Measurements from ENCODE around the gene AK3.

The AK3 gene

DNA sequence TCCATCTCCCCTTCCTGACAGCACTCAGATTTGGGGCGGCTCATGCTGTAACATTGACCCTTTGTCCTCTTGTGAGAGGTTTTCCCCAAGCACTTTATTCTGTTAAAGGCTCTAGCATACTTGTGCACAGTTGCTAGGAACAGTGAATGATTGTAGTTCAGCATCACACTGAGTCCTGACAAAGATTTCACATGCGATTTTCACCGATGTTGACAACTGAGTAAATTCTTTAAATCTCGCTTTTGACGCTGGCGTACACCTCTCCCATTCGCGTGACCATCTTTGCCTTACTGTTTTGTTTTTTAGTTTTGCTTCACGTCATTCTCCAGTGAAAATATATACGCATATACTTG is 60.9 kb downstream of the AK3 start:
- Mint-ChIP-seq H3K36me3 (ENCODE audit: low read depth) (peaks cover 14% of the 10 kb centered on the region), H3K27ac (no peak overlapping the region), H3K27me3 (peaks cover 1% of the 10 kb centered on the region), H3K4me3 (no peak overlapping the region), H3K9me3 (no peaks in the 10 kb centered on the region), H3K4me1 (ENCODE audit: low read depth) (peaks cover 14% of the 10 kb centered on the region)
- intact Hi-C loops (cut with micrococcal nuclease): loop anchor here (10.0 kb wide), 1 partner anchor 1835 kb away; the partner anchor contains the start of gene PUM3

DNA sequence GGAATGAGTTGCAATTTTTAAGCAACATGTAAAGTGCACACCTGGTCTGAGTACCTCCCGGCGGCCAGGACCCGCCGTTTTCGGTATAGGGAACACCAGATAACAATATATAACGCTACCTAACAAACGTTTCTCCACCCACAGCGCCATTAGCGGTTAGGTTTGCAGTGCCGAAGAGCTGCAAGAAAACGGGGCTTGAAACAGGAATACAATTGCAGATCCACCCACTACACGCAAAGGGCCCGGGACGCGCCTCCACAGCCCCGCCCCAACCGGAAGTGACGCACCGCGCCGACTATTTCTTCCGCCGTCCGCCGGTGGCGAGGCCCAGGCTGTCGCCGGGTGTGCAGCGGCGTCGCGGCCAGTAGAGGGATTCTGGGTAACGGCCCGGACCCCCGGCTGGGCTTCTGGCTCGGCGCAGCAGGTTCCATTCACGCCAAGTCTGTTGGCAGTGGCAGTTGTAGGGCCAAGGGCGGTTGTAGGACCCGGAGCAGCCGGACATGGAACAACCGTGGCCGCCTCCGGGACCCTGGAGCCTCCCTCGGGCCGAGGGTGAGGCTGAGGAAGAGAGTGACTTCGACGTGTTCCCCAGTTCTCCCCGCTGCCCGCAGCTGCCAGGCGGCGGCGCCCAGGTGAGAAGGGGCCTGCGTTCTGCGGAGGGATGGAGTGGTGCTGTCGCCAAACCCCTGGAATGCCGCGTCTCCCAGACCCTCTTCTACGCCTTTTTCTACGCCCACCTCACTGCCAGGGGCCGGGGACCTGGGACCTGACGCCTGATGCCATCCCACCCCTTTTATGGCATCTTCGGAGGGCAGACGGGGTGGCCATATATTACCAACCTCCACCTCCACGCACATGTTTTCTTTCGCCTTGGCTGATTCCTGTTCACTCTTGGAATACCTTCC is 61.5 kb downstream of the AK3 start, which contains the start of gene CDC37L1:
Gene CDC37L1 (plus strand): TSS at position 302 of the 905 bp plus-strand sequence. CDS start 199 bp downstream, at position 501.
- Mint-ChIP-seq H3K36me3 (ENCODE audit: low read depth) (peaks cover 7% of the 10 kb centered on the region), H3K4me3 (no peak within 1 kb of the TSS), H3K27me3 (peaks cover 1% of the 10 kb centered on the region), H3K4me1 (ENCODE audit: low read depth) (peaks cover 15% of the 10 kb centered on the region), H3K9me3 (no peaks in the 10 kb centered on the region), H3K27ac (no peak within 1 kb of the TSS)
- intact Hi-C loops (cut with micrococcal nuclease): loop anchor here (1.0 to 10.0 kb wide), 6 partner anchors 17 to 1835 kb away; partner anchors contain the start of genes AK3, JAK2, PLPP6 and PUM3

DNA sequence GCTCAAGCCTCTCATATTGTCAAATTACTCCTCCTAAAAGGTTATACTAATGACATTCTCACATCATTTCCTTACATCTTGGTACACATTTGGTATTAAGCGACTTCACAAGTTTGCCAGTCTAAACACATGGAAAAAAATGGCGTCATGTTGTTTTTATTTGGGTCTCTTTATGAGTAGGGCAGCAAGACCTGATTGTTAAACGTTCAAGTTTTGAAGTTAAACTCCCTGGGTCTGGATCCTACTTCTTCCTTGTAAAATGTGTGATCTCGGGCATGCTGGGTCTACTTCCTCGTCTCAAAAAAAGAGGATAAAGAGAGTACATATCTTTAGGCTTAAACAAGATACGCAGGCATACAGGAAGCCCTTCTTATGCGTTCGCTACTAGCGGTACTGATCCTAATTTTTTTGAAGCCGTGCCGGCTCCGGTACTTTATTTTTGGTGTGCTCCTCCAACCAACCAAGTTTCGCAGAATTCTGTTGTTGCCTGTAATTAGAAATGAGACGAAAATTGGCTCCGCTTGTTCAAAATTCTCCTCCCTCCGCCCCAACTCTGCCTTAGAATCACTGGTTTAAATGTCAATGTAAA is 62.2 kb downstream of the AK3 start:
- intact Hi-C loops (cut with micrococcal nuclease): loop anchor here (1.0 to 10.0 kb wide), 5 partner anchors 16 to 1154 kb away; partner anchors contain the start of genes AK3, JAK2, PLPP6 and RFX3
- H3K27me3 Mint-ChIP-seq: peaks cover 1% of the 10 kb centered on the region
- no peaks in the 10 kb centered on the region for H3K9me3 Mint-ChIP-seq
- H3K36me3 Mint-ChIP-seq (ENCODE audit: low read depth): peaks cover 7% of the 10 kb centered on the region
- H3K4me3 Mint-ChIP-seq: no peak overlapping the region
- H3K4me1 Mint-ChIP-seq (ENCODE audit: low read depth): peaks cover 15% of the 10 kb centered on the region
- no peak overlapping the region for H3K27ac Mint-ChIP-seq

DNA sequence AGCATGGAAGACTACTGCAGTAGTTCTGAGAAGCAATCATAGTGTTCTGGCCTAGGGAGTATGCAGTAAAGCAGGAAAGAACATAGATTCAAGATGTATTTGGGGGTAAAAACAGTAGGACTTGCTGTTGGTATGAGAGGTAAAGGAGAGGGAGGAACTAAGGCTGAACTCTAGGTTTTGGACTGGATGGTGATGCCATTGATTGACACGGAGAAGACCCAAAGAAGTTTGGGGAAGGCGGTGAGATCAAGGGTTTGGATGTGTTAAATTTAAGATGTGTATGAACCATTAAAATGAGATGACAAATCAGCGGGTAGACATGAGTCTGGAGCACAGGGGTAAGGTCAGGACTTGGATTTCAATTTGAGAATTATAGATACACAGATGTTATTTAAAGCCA is 63.6 kb downstream of the AK3 start:
- Mint-ChIP-seq H3K27ac (no peak overlapping the region), H3K36me3 (ENCODE audit: low read depth) (no peaks in the 10 kb centered on the region), H3K27me3 (peaks cover 1% of the 10 kb centered on the region), H3K4me3 (no peak overlapping the region), H3K4me1 (ENCODE audit: low read depth) (peaks cover 10% of the 10 kb centered on the region), H3K9me3 (no peaks in the 10 kb centered on the region)
- intact Hi-C loops (cut with micrococcal nuclease): loop anchor here (5.0 to 10.0 kb wide), 3 partner anchors 65 to 1153 kb away; partner anchors contain the start of genes AK3, JAK2 and RFX3

DNA sequence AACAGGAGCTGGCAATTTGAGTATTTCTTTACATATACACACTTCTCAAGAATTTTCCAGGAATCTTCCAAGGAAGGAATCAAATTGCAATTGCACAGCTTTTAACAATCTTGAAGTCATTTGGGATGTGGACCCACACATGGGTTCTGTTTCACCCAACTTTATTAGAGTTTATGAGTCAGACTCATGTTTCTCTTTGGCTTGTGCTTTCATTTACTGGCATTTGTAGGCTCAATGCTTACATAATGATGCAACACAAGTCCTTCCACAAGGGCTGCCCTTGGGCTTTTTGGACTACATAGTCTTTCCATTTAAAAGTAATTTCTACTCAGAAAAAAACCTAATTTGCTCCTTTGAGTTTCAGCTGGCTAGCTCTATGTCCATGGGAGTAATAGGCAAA is 66.2 kb downstream of the AK3 start:
- H3K9me3 Mint-ChIP-seq: no peaks in the 10 kb centered on the region
- intact Hi-C loops (cut with micrococcal nuclease): loop anchor here (5.0 to 10.0 kb wide), 3 partner anchors 68 to 1150 kb away; partner anchors contain the start of genes AK3, JAK2 and RFX3
- H3K27me3 Mint-ChIP-seq: peaks cover 1% of the 10 kb centered on the region
- H3K27ac Mint-ChIP-seq: no peak overlapping the region
- H3K4me1 Mint-ChIP-seq (ENCODE audit: low read depth): peaks cover 10% of the 10 kb centered on the region
- H3K36me3 Mint-ChIP-seq (ENCODE audit: low read depth): no peaks in the 10 kb centered on the region
- no peak overlapping the region for H3K4me3 Mint-ChIP-seq

DNA sequence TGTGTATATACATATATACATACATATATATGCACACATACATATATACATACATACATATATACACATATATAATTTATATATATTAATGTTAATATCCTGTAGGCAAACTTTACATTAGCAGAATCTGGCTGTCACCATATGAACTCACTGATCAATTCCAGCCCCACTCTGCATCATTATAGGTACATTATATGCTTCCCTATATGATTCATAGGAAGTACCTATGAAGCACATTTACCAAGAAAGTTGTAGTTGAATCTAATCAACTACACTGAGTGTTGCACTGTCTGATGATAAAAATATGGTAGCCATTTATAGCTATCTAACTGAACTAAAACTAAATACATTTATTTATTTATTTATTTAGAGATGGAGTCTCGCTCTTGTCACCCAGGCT is 69.3 kb downstream of the AK3 start:
- H3K9me3 Mint-ChIP-seq: no peaks in the 10 kb centered on the region
- H3K4me3 Mint-ChIP-seq: no peak overlapping the region
- peaks cover 18% of the 10 kb centered on the region for H3K27me3 Mint-ChIP-seq
- no peak overlapping the region for H3K27ac Mint-ChIP-seq
- intact Hi-C loops (cut with micrococcal nuclease): loop anchor here (10.0 kb wide), 2 partner anchors 313 to 1147 kb away; partner anchors contain the start of genes JAK2 and RFX3
- no peaks in the 10 kb centered on the region for H3K36me3 Mint-ChIP-seq (ENCODE audit: low read depth)
- H3K4me1 Mint-ChIP-seq (ENCODE audit: low read depth): peaks cover 10% of the 10 kb centered on the region

DNA sequence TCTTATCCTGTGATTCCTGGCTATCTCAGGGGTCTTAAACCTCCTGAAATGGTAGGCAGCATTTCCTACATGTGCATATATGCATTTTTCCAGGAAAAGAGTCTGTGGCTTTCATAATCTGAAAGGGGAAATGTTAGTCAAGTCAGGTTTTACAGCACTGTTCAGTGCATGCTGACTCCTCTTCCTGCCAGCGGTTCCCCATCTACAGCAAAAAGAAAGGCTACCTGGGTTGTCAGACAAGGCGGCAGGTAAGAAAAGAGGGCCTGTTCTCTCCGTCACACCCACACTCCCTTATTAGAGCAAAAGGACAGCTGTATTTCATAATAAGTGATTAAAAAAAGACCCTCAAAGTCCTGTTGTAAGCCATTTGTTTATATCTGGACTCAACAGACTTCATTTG is 70.4 kb downstream of the AK3 start:
- intact Hi-C loops (cut with micrococcal nuclease): loop anchor here (10.0 kb wide), 2 partner anchors 314 to 1146 kb away; partner anchors contain the start of genes JAK2 and RFX3
- Mint-ChIP-seq H3K4me1 (ENCODE audit: low read depth) (peaks cover 15% of the 10 kb centered on the region), H3K27me3 (peaks cover 26% of the 10 kb centered on the region), H3K36me3 (ENCODE audit: low read depth) (no peaks in the 10 kb centered on the region), H3K27ac (no peak overlapping the region), H3K9me3 (no peaks in the 10 kb centered on the region), H3K4me3 (no peak overlapping the region)

DNA sequence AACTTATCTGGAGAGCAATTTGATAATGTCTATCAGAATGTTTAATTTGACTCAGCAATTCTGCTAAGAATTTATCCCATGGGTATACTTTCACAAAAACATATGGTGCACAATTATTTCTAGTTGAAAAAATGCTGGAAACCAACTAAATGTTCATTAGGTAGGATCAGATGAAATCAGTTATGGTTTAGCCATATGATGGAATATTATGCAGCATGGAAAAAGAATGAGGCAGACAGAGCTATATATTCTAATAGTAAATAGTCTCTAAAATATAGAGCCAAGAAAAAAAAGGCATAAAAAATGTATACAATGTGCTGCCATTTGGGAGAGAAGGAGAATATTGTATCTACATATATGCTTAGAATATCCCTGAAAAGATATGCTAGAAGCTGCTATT is 71.1 kb downstream of the AK3 start:
- intact Hi-C loops (cut with micrococcal nuclease): loop anchor here (10.0 kb wide), 2 partner anchors 315 to 1145 kb away; partner anchors contain the start of genes JAK2 and RFX3
- no peak overlapping the region for H3K27ac Mint-ChIP-seq
- H3K4me1 Mint-ChIP-seq (ENCODE audit: low read depth): peaks cover 13% of the 10 kb centered on the region
- H3K27me3 Mint-ChIP-seq: peaks cover 26% of the 10 kb centered on the region
- no peaks in the 10 kb centered on the region for H3K36me3 Mint-ChIP-seq (ENCODE audit: low read depth)
- H3K4me3 Mint-ChIP-seq: no peak overlapping the region
- no peaks in the 10 kb centered on the region for H3K9me3 Mint-ChIP-seq

DNA sequence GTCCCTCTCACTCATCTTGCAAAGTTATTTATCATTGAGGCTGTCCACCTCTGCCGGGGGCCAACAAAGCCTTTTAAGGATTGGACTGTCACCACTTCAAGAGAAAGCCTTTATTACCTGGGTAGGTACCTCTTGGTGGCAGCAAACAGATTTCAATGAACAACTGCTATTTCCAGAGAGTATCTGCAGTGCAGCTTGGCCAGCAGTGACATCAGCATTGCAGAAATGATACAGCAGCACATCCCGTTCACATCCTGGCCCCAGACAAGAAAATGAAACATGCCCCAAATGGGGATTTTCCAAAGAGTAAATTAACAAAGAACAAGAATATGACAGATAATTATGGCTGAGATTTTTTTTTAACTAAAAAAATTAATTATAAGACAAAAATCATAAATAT is 72.4 kb downstream of the AK3 start:
- Mint-ChIP-seq H3K4me1 (ENCODE audit: low read depth) (peaks cover 26% of the 10 kb centered on the region), H3K9me3 (no peaks in the 10 kb centered on the region), H3K36me3 (ENCODE audit: low read depth) (no peaks in the 10 kb centered on the region), H3K4me3 (no peak overlapping the region), H3K27me3 (peaks cover 26% of the 10 kb centered on the region), H3K27ac (no peak overlapping the region)
- intact Hi-C loops (cut with micrococcal nuclease): no loop called here

DNA sequence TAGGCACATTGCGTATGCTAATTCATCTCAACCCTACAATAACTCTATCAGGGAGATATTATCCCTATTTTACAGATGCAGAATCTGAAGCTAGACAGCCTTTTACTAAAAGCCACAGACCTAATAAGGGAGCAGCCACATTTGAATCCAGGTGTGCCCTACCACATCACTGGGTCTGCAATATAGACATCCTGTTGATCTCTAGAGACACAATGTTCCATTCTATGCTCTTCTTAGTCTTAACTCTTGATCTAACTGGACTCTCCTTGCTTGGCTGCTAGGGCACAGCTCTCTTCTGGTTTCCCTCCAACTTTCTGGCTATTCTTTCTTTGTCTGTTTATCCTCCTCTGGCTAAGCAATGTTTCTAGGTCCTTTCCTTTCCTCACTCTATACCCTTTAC is 73.3 kb downstream of the AK3 start:
- Mint-ChIP-seq H3K27me3 (peaks cover 26% of the 10 kb centered on the region), H3K4me3 (no peak overlapping the region), H3K27ac (no peak overlapping the region), H3K4me1 (ENCODE audit: low read depth) (peaks cover 32% of the 10 kb centered on the region), H3K9me3 (no peaks in the 10 kb centered on the region), H3K36me3 (ENCODE audit: low read depth) (peaks cover 2% of the 10 kb centered on the region)
- intact Hi-C loops (cut with micrococcal nuclease): no loop called here

DNA sequence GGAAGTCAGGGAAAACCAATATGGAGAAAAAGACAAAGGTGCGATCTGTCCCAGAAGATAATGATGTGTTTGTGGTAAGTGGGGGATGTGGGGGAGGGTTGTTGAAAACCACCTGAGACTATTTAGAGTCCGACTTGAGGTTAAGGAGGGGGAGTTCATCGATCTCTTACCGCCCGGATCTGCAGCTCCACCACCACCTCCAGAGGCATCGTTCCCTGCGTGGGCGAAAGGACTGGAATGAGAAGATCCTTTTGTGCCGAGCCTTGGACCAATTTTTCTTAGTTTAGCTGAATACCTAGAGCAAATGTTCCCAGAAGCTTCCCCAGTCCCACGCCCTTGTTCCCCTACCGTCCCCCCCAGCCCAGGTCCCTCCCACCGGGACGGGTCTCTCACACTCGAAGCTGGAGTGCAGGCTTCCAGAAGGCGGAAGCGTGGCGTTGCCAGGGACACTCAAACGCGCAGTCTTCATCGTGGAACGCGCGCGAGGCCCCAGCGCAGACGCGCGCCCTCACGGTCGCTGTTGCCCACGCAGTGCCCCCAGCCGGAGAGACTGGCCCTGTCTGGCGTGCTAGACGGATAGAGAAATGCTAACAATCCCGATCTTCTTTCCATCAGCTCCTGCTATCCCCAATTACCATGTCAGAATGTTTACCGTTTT is 74.8 kb downstream of the AK3 start, which contains the start of gene SPATA6L:
Gene SPATA6L (minus strand): TSS at position 439 of the 658 bp plus-strand sequence. CDS start 230 bp downstream, at position 209.
- Mint-ChIP-seq H3K36me3 (ENCODE audit: low read depth) (peaks cover 11% of the 10 kb centered on the region), H3K27ac (peak within 1 kb of the TSS; percentile 60), H3K4me3 (peak within 1 kb of the TSS; percentile 85), H3K4me1 (ENCODE audit: low read depth) (peaks cover 44% of the 10 kb centered on the region), H3K9me3 (no peaks in the 10 kb centered on the region), H3K27me3 (peaks cover 27% of the 10 kb centered on the region)
- intact Hi-C loops (cut with micrococcal nuclease): no loop called here

DNA sequence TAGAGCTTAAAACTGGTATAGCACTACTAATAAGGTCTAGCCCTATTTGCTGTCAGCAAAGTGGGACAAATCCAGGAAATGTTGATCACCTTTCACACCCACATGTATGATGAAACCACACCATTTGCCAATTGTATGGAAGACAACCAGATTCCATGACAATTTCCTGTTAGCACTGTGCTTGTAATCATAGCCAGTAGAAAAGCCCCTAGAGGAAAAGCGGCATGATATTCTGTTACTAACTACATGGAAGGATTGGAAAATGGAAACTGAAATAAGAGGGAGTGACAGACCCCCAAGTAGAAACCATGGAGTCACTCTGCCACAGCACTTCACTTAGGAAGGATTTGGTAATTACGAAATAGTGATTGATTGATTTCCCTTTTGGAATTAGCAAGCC is 75.6 kb downstream of the AK3 start:
- peaks cover 29% of the 10 kb centered on the region for H3K27me3 Mint-ChIP-seq
- H3K4me3 Mint-ChIP-seq: no peak overlapping the region
- H3K36me3 Mint-ChIP-seq (ENCODE audit: low read depth): peaks cover 11% of the 10 kb centered on the region
- H3K9me3 Mint-ChIP-seq: no peaks in the 10 kb centered on the region
- no peak overlapping the region for H3K27ac Mint-ChIP-seq
- intact Hi-C loops (cut with micrococcal nuclease): no loop called here
- peaks cover 44% of the 10 kb centered on the region for H3K4me1 Mint-ChIP-seq (ENCODE audit: low read depth)

DNA sequence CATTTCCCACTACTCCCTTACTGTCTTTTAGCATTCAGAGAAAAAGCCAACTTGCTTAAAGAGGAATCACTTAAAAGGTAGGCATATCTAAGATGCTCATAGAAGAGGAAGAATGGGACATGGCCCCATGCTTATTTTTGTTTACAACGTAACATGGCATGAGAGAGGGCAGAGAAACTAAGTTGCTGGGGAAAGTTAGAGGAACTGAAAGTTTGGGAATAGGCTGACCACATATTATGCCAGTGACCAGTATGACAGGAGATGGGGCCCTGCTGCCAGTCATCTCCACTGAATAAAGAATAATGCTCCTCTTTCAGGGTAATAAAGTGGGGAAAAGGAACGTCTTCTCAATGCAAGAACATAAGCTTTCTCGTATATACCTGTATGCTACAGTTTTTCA is 77.0 kb downstream of the AK3 start:
- intact Hi-C loops (cut with micrococcal nuclease): loop anchor here (5.0 kb wide), 1 partner anchor 78 kb away; the partner anchor contains the start of gene AK3
- Mint-ChIP-seq H3K9me3 (no peaks in the 10 kb centered on the region), H3K36me3 (ENCODE audit: low read depth) (peaks cover 11% of the 10 kb centered on the region), H3K4me3 (no peak overlapping the region), H3K27me3 (peaks cover 38% of the 10 kb centered on the region), H3K27ac (peak overlapping the region; percentile 8), H3K4me1 (ENCODE audit: low read depth) (peaks cover 44% of the 10 kb centered on the region)

Measured in dendritic cell treated with granulocyte-macrophage colony-stimulating factor and Interleukin-4, amounts not matched to agents 40 ng/mL and 50 ng/mL, for 4 days (primary cell).